WTC11 (cell line): ENCODE measurements around the gene ZCCHC2. TPM values are rescaled to one million over a fixed set of nuclear protein-coding genes. Genes with fewer than 3 reads are reported as not detected.

Experiments used
- ATAC-seq: fragments of 200-7000 bp; cut with Tn5 transposase; 2 replicates; pipeline ENCODE4 v1.10.0; 2021; ENCODE audit warnings: mild to moderate bottlenecking, moderate library complexity
- CTCF ChIA-PET: fragments of 300-600 bp; sonication (Branson Sonifier 250); formaldehyde crosslinking; loops from one replicate; lab custom pipeline; 2021; ENCODE audit warnings: antibody characterized with exemption; lab: Charles Lee
- POLR2A ChIA-PET: fragments of 350-600 bp; sonication (Branson Sonifier 250); formaldehyde crosslinking; loops from one replicate; lab custom pipeline; 2021; ENCODE audit warnings: antibody characterized with exemption; lab: Charles Lee
- DNase-seq: peaks from one replicate; pipeline ENCODE4 v3.0.0; 2021; ENCODE audit warnings: low spot score
- H3K27ac Mint-ChIP-seq: 2 replicates; pipeline ENCODE4 v1.8.0; 2021; ENCODE audit warnings: mixed read lengths
- H3K27me3 Mint-ChIP-seq: 2 replicates; pipeline ENCODE4 v1.8.0; 2021; ENCODE audit warnings: low read depth, mild to moderate bottlenecking, moderate library complexity, mixed read lengths
- H3K36me3 Mint-ChIP-seq: 2 replicates; pipeline ENCODE4 v1.8.0; 2021; ENCODE audit warnings: mixed read lengths
- H3K4me1 Mint-ChIP-seq: 2 replicates; pipeline ENCODE4 v1.8.0; 2022; ENCODE audit warnings: mixed read lengths
- H3K4me3 Mint-ChIP-seq: 2 replicates; pipeline ENCODE4 v1.8.0; 2021; ENCODE audit warnings: mild to moderate bottlenecking, moderate library complexity, mixed read lengths
- H3K9me3 Mint-ChIP-seq: 2 replicates; pipeline ENCODE4 v1.8.0; 2021; ENCODE audit warnings: mixed read lengths
- E2F4 ChIP-seq: sonication (generic); formaldehyde crosslinking; IDR thresholded peaks from 2 replicates; pipeline ENCODE4 v1.8.1; 2022; ENCODE audit warnings: low read depth, mild to moderate bottlenecking, moderate library complexity, missing genetic modification reagents, borderline replicate concordance
- ERG ChIP-seq: fragments of 250-450 bp; sonication (Bioruptor Pico); IDR thresholded peaks from 2 replicates; pipeline ENCODE4 v1.8.0; 2021; ENCODE audit warnings: mild to moderate bottlenecking
- ETV6 ChIP-seq: sonication (generic); formaldehyde crosslinking; IDR thresholded peaks from 2 replicates; pipeline ENCODE4 v1.8.1; 2022; ENCODE audit warnings: mild to moderate bottlenecking, missing genetic modification reagents
- FOXJ3 ChIP-seq: sonication (generic); formaldehyde crosslinking; IDR thresholded peaks from 2 replicates; pipeline ENCODE4 v1.9.0; 2021; ENCODE audit warnings: missing genetic modification reagents, mild to moderate bottlenecking, borderline replicate concordance
- FOXP4 ChIP-seq: sonication (generic); formaldehyde crosslinking; IDR thresholded peaks from 2 replicates; pipeline ENCODE4 v1.8.0; 2022; ENCODE audit warnings: mild to moderate bottlenecking, missing genetic modification reagents
- GABPB1 ChIP-seq: sonication (generic); formaldehyde crosslinking; IDR thresholded peaks from 2 replicates; pipeline ENCODE4 v1.8.1; 2023; ENCODE audit warnings: mild to moderate bottlenecking, missing genetic modification reagents
- JUN ChIP-seq: sonication (generic); formaldehyde crosslinking; IDR thresholded peaks from 2 replicates; pipeline ENCODE4 v1.8.0; 2023; ENCODE audit warnings: mild to moderate bottlenecking, missing genetic modification reagents
- NFYB ChIP-seq: sonication (generic); formaldehyde crosslinking; conservative IDR thresholded peaks from 2 replicates; pipeline ENCODE4 v1.8.0; 2022; ENCODE audit warnings: low read depth, missing genetic modification reagents
- NR1H2 ChIP-seq: sonication (generic); formaldehyde crosslinking; IDR thresholded peaks from 2 replicates; pipeline ENCODE4 v1.9.0; 2021; ENCODE audit warnings: mild to moderate bottlenecking, moderate library complexity, missing genetic modification reagents
- OVOL2 ChIP-seq: fragments of 250-450 bp; sonication (Bioruptor Pico); IDR thresholded peaks from 2 replicates; pipeline ENCODE4 v1.9.0; 2021; ENCODE audit warnings: mild to moderate bottlenecking, borderline replicate concordance
- PRRX2 ChIP-seq: fragments of 250-450 bp; sonication (Bioruptor Pico); IDR thresholded peaks from 2 replicates; pipeline ENCODE4 v1.8.0; 2021; ENCODE audit warnings: mild to moderate bottlenecking
- SP1 ChIP-seq: sonication (generic); formaldehyde crosslinking; conservative IDR thresholded peaks from 2 replicates; pipeline ENCODE4 v1.8.1; 2022; ENCODE audit warnings: missing genetic modification reagents
- TP53 ChIP-seq: sonication (generic); formaldehyde crosslinking; IDR thresholded peaks from 2 replicates; pipeline ENCODE4 v1.8.1; 2023; ENCODE audit warnings: mild to moderate bottlenecking, missing genetic modification reagents
- ZBTB21 ChIP-seq: sonication (generic); formaldehyde crosslinking; IDR thresholded peaks from 2 replicates; pipeline ENCODE4 v1.8.1; 2023; ENCODE audit warnings: mild to moderate bottlenecking, missing genetic modification reagents, borderline replicate concordance
- ZNF219 ChIP-seq: sonication (generic); formaldehyde crosslinking; IDR thresholded peaks from 2 replicates; pipeline ENCODE4 v1.8.0; 2023; ENCODE audit warnings: missing genetic modification reagents, mild to moderate bottlenecking, borderline replicate concordance
- ZNF317 ChIP-seq: sonication (generic); formaldehyde crosslinking; IDR thresholded peaks from 2 replicates; pipeline ENCODE4 v1.8.1; 2023; ENCODE audit warnings: low read depth, mild to moderate bottlenecking, moderate library complexity, missing genetic modification reagents, borderline replicate concordance
- ZNF416 ChIP-seq: fragments of 250-450 bp; sonication (Bioruptor Pico); IDR thresholded peaks from 2 replicates; pipeline ENCODE4 v1.9.0; 2021; ENCODE audit warnings: mild to moderate bottlenecking, inconsistent platforms
- ZNF423 ChIP-seq: fragments of 250-450 bp; sonication (Bioruptor Pico); IDR thresholded peaks from 2 replicates; pipeline ENCODE4 v2.1.2; 2022; ENCODE audit warnings: mild to moderate bottlenecking, moderate library complexity
- total RNA-seq: library from RNA; stranded (reverse); gene quantifications from 3 replicates; pipeline ENCODE4 v1.2.3, GENCODE V29; 2021
- TF ChIP-seq, protein P1 (sequence below): sonication (generic); formaldehyde crosslinking; IDR thresholded peaks from 2 replicates; pipeline ENCODE4 v1.8.0; 2022; ENCODE audit warnings: mild to moderate bottlenecking, missing genetic modification reagents
- TF ChIP-seq, protein P2 (sequence below): sonication (generic); formaldehyde crosslinking; conservative IDR thresholded peaks from 2 replicates; pipeline ENCODE4 v1.8.1; 2023; ENCODE audit warnings: mild to moderate bottlenecking, low read depth, missing genetic modification reagents, moderate library complexity
- TF ChIP-seq, protein P3 (sequence below): sonication (generic); formaldehyde crosslinking; IDR thresholded peaks from 2 replicates; pipeline ENCODE4 v1.8.1; 2023; ENCODE audit warnings: mild to moderate bottlenecking, missing genetic modification reagents

ZCCHC2 gene
- total RNA-seq, 1 experiment from 2014 or later, result 18.8 TPM

- CTCF ChIA-PET, result no interaction called here
- no peak for DNase-seq
- peaks cover 22% of the 10 kb centered on the region for H3K36me3 Mint-ChIP-seq
- H3K4me1 Mint-ChIP-seq, result no peaks in the 10 kb centered on the region
- H3K9me3 Mint-ChIP-seq, result no peaks in the 10 kb centered on the region
- no peak for TF ChIP-seq JUN (CRISPR knock-in tag)
- TF ChIP-seq ZNF416, result no peak
- TF ChIP-seq FOXP4 (CRISPR knock-in tag), result no peak
- no peaks in the 10 kb centered on the region for H3K27me3 Mint-ChIP-seq
- POLR2A ChIA-PET, result no interaction called here
- no peak for ATAC-seq
- H3K27ac Mint-ChIP-seq, result no peak overlapping the region
- no peak overlapping the region for H3K4me3 Mint-ChIP-seq
Measured at GRCh38 chr18:62554061-62554815, 31.4 kb downstream of the ZCCHC2 start.

GRCh38 chr18:62555135-62555534, 32.3 kb downstream of the ZCCHC2 start:
- ATAC-seq (no peak), DNase-seq (no peak)
- CTCF ChIA-PET, result no interaction called here
- H3K36me3 Mint-ChIP-seq, result peaks cover 22% of the 10 kb centered on the region
- H3K4me1 Mint-ChIP-seq, result no peaks in the 10 kb centered on the region
- no peaks in the 10 kb centered on the region for H3K27me3 Mint-ChIP-seq
- no peak overlapping the region for H3K4me3 Mint-ChIP-seq
- H3K27ac Mint-ChIP-seq, result no peak overlapping the region
- POLR2A ChIA-PET, result no interaction called here
- no peaks in the 10 kb centered on the region for H3K9me3 Mint-ChIP-seq
- TF ChIP-seq NFYB (no peak), NR1H2 (CRISPR knock-in tag) (no peak), PRRX2 (CRISPR knock-in tag) (no peak), GABPB1 (CRISPR knock-in tag) (no peak), FOXJ3 (CRISPR knock-in tag) (no peak), ERG (no peak), ZNF423 (no peak), JUN (CRISPR knock-in tag) (no peak), SP1 (CRISPR knock-in tag) (no peak), OVOL2 (CRISPR knock-in tag) (no peak), ETV6 (CRISPR knock-in tag) (no peak), ZNF317 (no peak), ZNF219 (no peak), TP53 (CRISPR knock-in tag) (no peak), ZBTB21 (no peak), E2F4 (CRISPR knock-in tag) (no peak)
- TF ChIP-seq, protein P1, sequence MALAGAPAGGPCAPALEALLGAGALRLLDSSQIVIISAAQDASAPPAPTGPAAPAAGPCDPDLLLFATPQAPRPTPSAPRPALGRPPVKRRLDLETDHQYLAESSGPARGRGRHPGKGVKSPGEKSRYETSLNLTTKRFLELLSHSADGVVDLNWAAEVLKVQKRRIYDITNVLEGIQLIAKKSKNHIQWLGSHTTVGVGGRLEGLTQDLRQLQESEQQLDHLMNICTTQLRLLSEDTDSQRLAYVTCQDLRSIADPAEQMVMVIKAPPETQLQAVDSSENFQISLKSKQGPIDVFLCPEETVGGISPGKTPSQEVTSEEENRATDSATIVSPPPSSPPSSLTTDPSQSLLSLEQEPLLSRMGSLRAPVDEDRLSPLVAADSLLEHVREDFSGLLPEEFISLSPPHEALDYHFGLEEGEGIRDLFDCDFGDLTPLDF, result no peak
- TF ChIP-seq, protein P2, sequence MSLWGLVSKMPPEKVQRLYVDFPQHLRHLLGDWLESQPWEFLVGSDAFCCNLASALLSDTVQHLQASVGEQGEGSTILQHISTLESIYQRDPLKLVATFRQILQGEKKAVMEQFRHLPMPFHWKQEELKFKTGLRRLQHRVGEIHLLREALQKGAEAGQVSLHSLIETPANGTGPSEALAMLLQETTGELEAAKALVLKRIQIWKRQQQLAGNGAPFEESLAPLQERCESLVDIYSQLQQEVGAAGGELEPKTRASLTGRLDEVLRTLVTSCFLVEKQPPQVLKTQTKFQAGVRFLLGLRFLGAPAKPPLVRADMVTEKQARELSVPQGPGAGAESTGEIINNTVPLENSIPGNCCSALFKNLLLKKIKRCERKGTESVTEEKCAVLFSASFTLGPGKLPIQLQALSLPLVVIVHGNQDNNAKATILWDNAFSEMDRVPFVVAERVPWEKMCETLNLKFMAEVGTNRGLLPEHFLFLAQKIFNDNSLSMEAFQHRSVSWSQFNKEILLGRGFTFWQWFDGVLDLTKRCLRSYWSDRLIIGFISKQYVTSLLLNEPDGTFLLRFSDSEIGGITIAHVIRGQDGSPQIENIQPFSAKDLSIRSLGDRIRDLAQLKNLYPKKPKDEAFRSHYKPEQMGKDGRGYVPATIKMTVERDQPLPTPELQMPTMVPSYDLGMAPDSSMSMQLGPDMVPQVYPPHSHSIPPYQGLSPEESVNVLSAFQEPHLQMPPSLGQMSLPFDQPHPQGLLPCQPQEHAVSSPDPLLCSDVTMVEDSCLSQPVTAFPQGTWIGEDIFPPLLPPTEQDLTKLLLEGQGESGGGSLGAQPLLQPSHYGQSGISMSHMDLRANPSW (CRISPR knock-in tag), result no peak
- TF ChIP-seq, protein P3, sequence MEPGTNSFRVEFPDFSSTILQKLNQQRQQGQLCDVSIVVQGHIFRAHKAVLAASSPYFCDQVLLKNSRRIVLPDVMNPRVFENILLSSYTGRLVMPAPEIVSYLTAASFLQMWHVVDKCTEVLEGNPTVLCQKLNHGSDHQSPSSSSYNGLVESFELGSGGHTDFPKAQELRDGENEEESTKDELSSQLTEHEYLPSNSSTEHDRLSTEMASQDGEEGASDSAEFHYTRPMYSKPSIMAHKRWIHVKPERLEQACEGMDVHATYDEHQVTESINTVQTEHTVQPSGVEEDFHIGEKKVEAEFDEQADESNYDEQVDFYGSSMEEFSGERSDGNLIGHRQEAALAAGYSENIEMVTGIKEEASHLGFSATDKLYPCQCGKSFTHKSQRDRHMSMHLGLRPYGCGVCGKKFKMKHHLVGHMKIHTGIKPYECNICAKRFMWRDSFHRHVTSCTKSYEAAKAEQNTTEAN (CRISPR knock-in tag), result no peak
